Myocyte (in vitro differentiated cells): ENCODE results near the gene TSPO. TPM values are rescaled to one million over a fixed set of nuclear protein-coding genes. Genes with fewer than 3 reads are reported as not detected.

ENCODE experiments used
- DNase-seq: peaks from one replicate; pipeline ENCODE4 v3.0.0-alpha.2; 2012; ENCODE audit warnings: low read depth
- total RNA-seq: library from RNA; depleted of rRNA; stranded (reverse); fragments of >200 nt; gene quantifications from 2 replicates; pipeline ENCODE4 v1.2.3, GENCODE V29; 2014

TSPO gene
- total RNA-seq, 1 donor from 2014 or later = 293 TPM

GRCh38 chr22:43174941-43175531 lies 23.7 kb downstream of the TSPO start:
- no peak for DNase-seq

- no peak for DNase-seq
Observed at GRCh38 chr22:43176090-43176489, 24.7 kb downstream of the TSPO start.

GRCh38 chr22:43177479-43177878 lies 26.1 kb downstream of the TSPO start:
- no peak for DNase-seq

GRCh38 chr22:43179146-43179910 lies 28.0 kb downstream of the TSPO start:
- no peak for DNase-seq

- DNase-seq = no peak
Observed at GRCh38 chr22:43179911-43180195, 28.5 kb downstream of the TSPO start.

- DNase-seq = no peak
Observed at GRCh38 chr22:43180670-43181069, 29.3 kb downstream of the TSPO start.

- DNase-seq = no peak
Observed at GRCh38 chr22:43181321-43182076, 30.1 kb downstream of the TSPO start.

- no peak for DNase-seq
Observed at GRCh38 chr22:43182118-43182517, 30.8 kb downstream of the TSPO start.

GRCh38 chr22:43182726-43183125 lies 31.4 kb downstream of the TSPO start:
- no peak for DNase-seq

- no peak for DNase-seq
Observed at GRCh38 chr22:43183496-43184277, 32.3 kb downstream of the TSPO start.

GRCh38 chr22:43185860-43186261 lies 34.5 kb downstream of the TSPO start:
- DNase-seq = peak; percentile 22

- peak; percentile 45 for DNase-seq
Observed at GRCh38 chr22:43186272-43187170, 35.2 kb downstream of the TSPO start, which contains the start of gene TTLL12. TSS of gene TTLL12 (minus strand) at chr22:43187134. CDS start at chr22:43187069, 65 bp downstream.

- peak; percentile 92 for DNase-seq
Observed at GRCh38 chr22:43187171-43188099, 36.1 kb downstream of the TSPO start.

GRCh38 chr22:43188829-43189545 lies 37.6 kb downstream of the TSPO start:
- DNase-seq = no peak

- no peak for DNase-seq
Observed at GRCh38 chr22:43191831-43192230, 40.5 kb downstream of the TSPO start.

- peak; percentile 84 for DNase-seq
Observed at GRCh38 chr22:43197271-43197941, 46.0 kb downstream of the TSPO start.

- no peak for DNase-seq
Observed at GRCh38 chr22:43198126-43198525, 46.8 kb downstream of the TSPO start.

- DNase-seq = no peak
Observed at GRCh38 chr22:43198936-43199335, 47.6 kb downstream of the TSPO start.
